CD14-positive monocyte (primary cell): Measurements from ENCODE around the gene CRTC1. TPM values are rescaled to one million over a fixed set of nuclear protein-coding genes. Genes with fewer than 3 reads are reported as not detected.

Experiments
- DNase-seq, 3 donors: peaks; one replicate each; pipeline ENCODE4 v3.0.0-alpha.2; 2011 to 2022
- H2AFZ ChIP-seq: 2 replicates; pipeline ENCODE4 v1.6.0; 2012; ENCODE audit warnings: mild to moderate bottlenecking, low read depth, low read length, inconsistent platforms; ENCODE audit not compliant: insufficient read depth, poor library complexity, severe bottlenecking
- H3K27ac ChIP-seq, 2 donors: 1 replicate in 1 of 2; 2 replicates in 1 of 2; pipeline ENCODE4 v1.5.1; 2012 to 2013; ENCODE audit warnings: low read length in 2 of 2, control low read depth in 1 of 2, inconsistent platforms in 1 of 2, low read depth in 1 of 2, mild to moderate bottlenecking in 1 of 2
- H3K27me3 ChIP-seq, 2 donors: one replicate each; pipeline versions ENCODE4 v1.6.0 to v1.6.1; 2011 to 2013; ENCODE audit warnings: low read length in 2 of 2; ENCODE audit not compliant: control insufficient read depth in 2 of 2, insufficient read depth in 2 of 2
- H3K36me3 ChIP-seq, 2 donors: replicated peaks in 1 of 2; 1 replicate in 1 of 2; 2 replicates in 1 of 2; pipeline versions ENCODE4 v1.5.1 to v1.6.1; 2012 to 2013; ENCODE audit warnings: low read length in 2 of 2, control low read depth in 1 of 2, inconsistent platforms in 1 of 2, mild to moderate bottlenecking in 1 of 2; ENCODE audit not compliant: insufficient read depth in 2 of 2, control insufficient read depth in 1 of 2
- H3K4me1 ChIP-seq, 2 donors: 1 replicate in 1 of 2; 2 replicates in 1 of 2; pipeline versions ENCODE4 v1.5.1 to v1.6.1; 2012 to 2013; ENCODE audit warnings: low read length in 2 of 2, control low read depth in 1 of 2, inconsistent platforms in 1 of 2, mild to moderate bottlenecking in 1 of 2, moderate library complexity in 1 of 2; ENCODE audit not compliant: insufficient read depth in 2 of 2, control insufficient read depth in 1 of 2
- H3K4me2 ChIP-seq: replicated peaks from 2 replicates; pipeline ENCODE3; 2012; ENCODE audit warnings: low read length, moderate library complexity, mild to moderate bottlenecking; ENCODE audit not compliant: poor library complexity, severe bottlenecking; ENCODE audit errors: extremely low read depth
- H3K4me3 ChIP-seq, 3 experiments: fragments of 200-600 bp in 1 of 3; sonication (generic) in 1 of 3; replicated peaks in 1 of 3; 1 replicate in 2 of 3; 2 replicates in 1 of 3; pipeline ENCODE4 v1.5.1; 2011 to 2013; ENCODE audit warnings: low read length in 3 of 3, mild to moderate bottlenecking in 3 of 3, control low read depth in 2 of 3, low read depth in 2 of 3, inconsistent platforms in 1 of 3, moderate library complexity in 1 of 3
- H3K79me2 ChIP-seq: 2 replicates; pipeline ENCODE4 v1.6.0; 2012; ENCODE audit warnings: mild to moderate bottlenecking, control low read depth, inconsistent platforms, low read length, moderate library complexity; ENCODE audit not compliant: insufficient read depth
- H3K9ac ChIP-seq: 2 replicates; pipeline ENCODE4 v1.6.0; 2017; ENCODE audit warnings: low read length, mild to moderate bottlenecking; ENCODE audit not compliant: insufficient read depth, poor library complexity, severe bottlenecking
- H3K9me3 ChIP-seq, 2 donors: replicated peaks in 1 of 2; 1 replicate in 1 of 2; 2 replicates in 1 of 2; pipeline versions ENCODE4 v1.5.1 to v1.6.1; 2012 to 2013; ENCODE audit warnings: low read length in 2 of 2, control low read depth in 1 of 2; ENCODE audit not compliant: control insufficient read depth in 1 of 2, insufficient read depth in 1 of 2
- H4K20me1 ChIP-seq: 2 replicates; pipeline ENCODE4 v1.6.0; 2012; ENCODE audit warnings: mild to moderate bottlenecking, low read length, control low read depth, moderate library complexity; ENCODE audit not compliant: insufficient read depth
- H3K27ac Mint-ChIP-seq, 7 donors: one replicate each; pipeline ENCODE4 v1.8.0; 2020; ENCODE audit warnings: mild to moderate bottlenecking in 7 of 7, mixed read lengths in 7 of 7, moderate library complexity in 6 of 7, inconsistent platforms in 2 of 7
- H3K27me3 Mint-ChIP-seq, 3 donors: one replicate each; pipeline ENCODE4 v1.8.0; 2021 to 2022; ENCODE audit warnings: low read depth in 3 of 3, mild to moderate bottlenecking in 3 of 3, mixed read lengths in 3 of 3, moderate library complexity in 3 of 3, inconsistent platforms in 1 of 3
- H3K36me3 Mint-ChIP-seq, 2 donors: one replicate each; pipeline ENCODE4 v1.8.0; 2020; ENCODE audit warnings: mixed read lengths in 2 of 2, inconsistent platforms in 1 of 2, mild to moderate bottlenecking in 1 of 2
- H3K4me1 Mint-ChIP-seq: one replicate; pipeline ENCODE4 v1.8.0; 2020; ENCODE audit warnings: mild to moderate bottlenecking, mixed read lengths
- H3K4me3 Mint-ChIP-seq, 2 donors: one replicate each; pipeline ENCODE4 v1.8.0; 2020; ENCODE audit warnings: mild to moderate bottlenecking in 2 of 2, mixed read lengths in 2 of 2, moderate library complexity in 1 of 2
- H3K9me3 Mint-ChIP-seq, 7 donors: one replicate each; pipeline ENCODE4 v1.8.0; 2020 to 2022; ENCODE audit warnings: mixed read lengths in 7 of 7, mild to moderate bottlenecking in 6 of 7, moderate library complexity in 6 of 7, inconsistent platforms in 2 of 7
- CTCF ChIP-seq: fragments of 200-600 bp; IDR thresholded peaks from one replicate; pipeline ENCODE4 v1.8.0; 2022; ENCODE audit warnings: antibody characterized with exemption, mild to moderate bottlenecking
- WGBS: methylation state at CpG from one replicate; pipeline ENCODE4 v1.1.5; 2013; ENCODE audit warnings: missing lambda C conversion rate; ENCODE audit not compliant: insufficient coverage; 5-methylcytosine and 5-hydroxymethylcytosine counted together
- intact Hi-C, 2 donors: fragments of 100-400 bp; cut with micrococcal nuclease; formaldehyde crosslinking; loops; one replicate each; pipeline versions ENCODE4 v1.15.0 to v1.15.1; 2023
- polyA plus RNA-seq, 3 donors: library from polyadenylated mRNA; depleted of rRNA in 1 of 3; unstranded in 2 of 3; stranded (reverse) in 1 of 3; fragments of 300-500 nt in 2 of 3; fragments of >200 nt in 1 of 3; fragmentation: Illumina TruSeq in 2 of 3; gene quantifications; 1 replicate in 2 of 3; 2 replicates in 1 of 3; pipeline ENCODE4 v1.2.3, GENCODE V29; 2012 to 2021

CRTC1 gene
- polyA plus RNA-seq, 3 donors, result 0.28 to 9.2 (median 0.55) TPM

GRCh38 chr19:18639706-18640243 lies 43.7 kb upstream of the CRTC1 start:
- Histone ChIP-seq H3K36me3 (no peaks in the 10 kb centered on the region), H3K4me3 (no peak overlapping the region), H3K9me3 (no peaks in the 10 kb centered on the region), H3K79me2 (peaks cover 23% of the 10 kb centered on the region), H3K27ac (no peak overlapping the region), H2AFZ (no peak overlapping the region), H3K9ac (no peak overlapping the region), H3K4me1 (peaks cover 20 to 35% of the 10 kb centered on the region in 2 donors), H3K27me3 (no peaks in the 10 kb centered on the region), H3K4me2 (no peak overlapping the region), H4K20me1 (peaks cover 12% of the 10 kb centered on the region)
- H3K4me3 Mint-ChIP-seq, result no peak overlapping the region
- WGBS, result 64% methylated on average over 4 of the region's 8 CpGs
- intact Hi-C loops, result loop anchor here in 1 of 2 donors (5.0 kb wide), 1 partner anchor 38 kb away; no protein-coding TSS in a partner anchor
- TF ChIP-seq CTCF, result no peak
- DNase-seq, result no peak
- no peak overlapping the region for H3K27ac Mint-ChIP-seq
- H3K4me1 Mint-ChIP-seq, result peaks cover 36% of the 10 kb centered on the region
- peaks cover 0 to 6% of the 10 kb centered on the region in 2 donors for H3K36me3 Mint-ChIP-seq
- H3K9me3 Mint-ChIP-seq, result peaks cover 0 to 2% (median 0%) of the 10 kb centered on the region in 7 donors
- H3K27me3 Mint-ChIP-seq, result peaks cover 2 to 6% (median 6%) of the 10 kb centered on the region in 3 donors

- Mint-ChIP-seq H3K4me3 (peak overlapping the region; percentile 71 to 79), H3K36me3 (peaks cover 11 to 14% of the 10 kb centered on the region in 2 donors), H3K27me3 (peaks cover 1 to 13% (median 11%) of the 10 kb centered on the region in 3 donors), H3K9me3 (peaks cover 0 to 2% (median 0%) of the 10 kb centered on the region in 7 donors), H3K27ac (peak overlapping the region in 6 of 7 donors; percentile 1 to 77 (median 54)), H3K4me1 (peaks cover 32% of the 10 kb centered on the region)
- H3K4me3 ChIP-seq, result peak overlapping the region in 1 of 3 experiments; percentile 52
- TF ChIP-seq CTCF, result peak; percentile 45
- WGBS, result 9% methylated on average over 7 of the region's 15 CpGs
- peaks cover 47% of the 10 kb centered on the region for H4K20me1 ChIP-seq
- H3K36me3 ChIP-seq, result no peaks in the 10 kb centered on the region
- H3K9me3 ChIP-seq, result no peaks in the 10 kb centered on the region
- peak; percentile 61 to 68 (median 65) for DNase-seq
- H3K27ac ChIP-seq, result no peak overlapping the region
- intact Hi-C loops, result no loop called here
- peaks cover 17% of the 10 kb centered on the region for H3K79me2 ChIP-seq
- no peaks in the 10 kb centered on the region for H3K27me3 ChIP-seq
- H2AFZ ChIP-seq, result peak overlapping the region; percentile 56
- peaks cover 21 to 25% of the 10 kb centered on the region in 2 donors for H3K4me1 ChIP-seq
- no peak overlapping the region for H3K9ac ChIP-seq
- H3K4me2 ChIP-seq, result peak overlapping the region; percentile 68
Observed at GRCh38 chr19:18644196-18645034, 39.1 kb upstream of the CRTC1 start.
